ENCODE data around the gene CTNND2. TPM values are rescaled to one million over a fixed set of nuclear protein-coding genes. Genes with fewer than 3 reads are reported as not detected.

CTNND2 gene
- total RNA-seq, 4 donors from 2014 or later, result 0.18 to 14.9 (median 0.47) TPM; not detected in 1

- DNase-seq, result no peak
- TF ChIP-seq, protein P1, sequence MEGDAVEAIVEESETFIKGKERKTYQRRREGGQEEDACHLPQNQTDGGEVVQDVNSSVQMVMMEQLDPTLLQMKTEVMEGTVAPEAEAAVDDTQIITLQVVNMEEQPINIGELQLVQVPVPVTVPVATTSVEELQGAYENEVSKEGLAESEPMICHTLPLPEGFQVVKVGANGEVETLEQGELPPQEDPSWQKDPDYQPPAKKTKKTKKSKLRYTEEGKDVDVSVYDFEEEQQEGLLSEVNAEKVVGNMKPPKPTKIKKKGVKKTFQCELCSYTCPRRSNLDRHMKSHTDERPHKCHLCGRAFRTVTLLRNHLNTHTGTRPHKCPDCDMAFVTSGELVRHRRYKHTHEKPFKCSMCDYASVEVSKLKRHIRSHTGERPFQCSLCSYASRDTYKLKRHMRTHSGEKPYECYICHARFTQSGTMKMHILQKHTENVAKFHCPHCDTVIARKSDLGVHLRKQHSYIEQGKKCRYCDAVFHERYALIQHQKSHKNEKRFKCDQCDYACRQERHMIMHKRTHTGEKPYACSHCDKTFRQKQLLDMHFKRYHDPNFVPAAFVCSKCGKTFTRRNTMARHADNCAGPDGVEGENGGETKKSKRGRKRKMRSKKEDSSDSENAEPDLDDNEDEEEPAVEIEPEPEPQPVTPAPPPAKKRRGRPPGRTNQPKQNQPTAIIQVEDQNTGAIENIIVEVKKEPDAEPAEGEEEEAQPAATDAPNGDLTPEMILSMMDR (IDR thresholded peaks at IDR 0.05), result no peak
- TF ChIP-seq POLR2A (IDR thresholded peaks at IDR 0.05), result no peak
- Histone ChIP-seq H3K27ac (no peak overlapping the region), H3K27me3 (no peaks in the 10 kb centered on the region), H3K4me1 (no peaks in the 10 kb centered on the region), H3K36me3 (no peaks in the 10 kb centered on the region), H3K9me3 (peaks cover 0 to 4% (median 0%) of the 10 kb centered on the region in 4 donors), H3K4me3 (no peak overlapping the region)
Measured at GRCh38 chr5:11502783-11503182, 401.5 kb downstream of the CTNND2 start.

- no peak for DNase-seq
- H3K4me1 ChIP-seq, result no peaks in the 10 kb centered on the region
- no peak overlapping the region for H3K4me3 ChIP-seq
- H3K9me3 ChIP-seq, result peaks cover 0 to 4% (median 0%) of the 10 kb centered on the region in 4 donors
- H3K36me3 ChIP-seq, result no peaks in the 10 kb centered on the region
- H3K27ac ChIP-seq, result no peak overlapping the region
- TF ChIP-seq, protein P1 (IDR thresholded peaks at IDR 0.05), result no peak
- no peak for TF ChIP-seq POLR2A (IDR thresholded peaks at IDR 0.05)
- H3K27me3 ChIP-seq, result no peaks in the 10 kb centered on the region
Measured at GRCh38 chr5:11497651-11498050, 406.6 kb downstream of the CTNND2 start.

DNA sequence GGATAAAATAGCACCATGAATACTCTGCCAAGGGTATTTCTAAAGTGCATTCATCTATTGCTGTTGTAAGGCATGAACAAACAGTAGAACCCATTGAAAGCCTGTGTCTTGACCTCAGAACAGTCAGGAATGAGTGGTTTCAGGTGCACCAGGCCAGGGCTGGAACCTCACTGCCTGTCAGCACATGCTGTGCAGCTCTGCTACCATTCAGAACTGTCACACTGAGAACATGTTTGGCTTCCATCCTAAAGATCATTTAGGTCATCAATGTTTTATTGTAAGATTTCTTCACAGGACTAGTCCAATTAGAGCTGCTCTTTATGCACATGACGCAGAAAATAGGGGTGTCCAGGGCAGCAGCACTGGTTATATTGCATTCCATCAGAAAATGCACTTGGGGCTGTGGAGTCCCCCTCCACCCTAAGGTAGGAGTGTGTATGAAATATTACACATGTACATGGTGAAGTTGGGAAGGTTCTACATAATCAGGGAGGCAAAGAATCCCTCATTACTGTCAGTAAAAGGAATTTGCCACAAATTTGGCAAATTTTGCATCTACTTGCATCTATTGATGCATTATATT is 408.0 kb downstream of the CTNND2 start:
- no peak for TF ChIP-seq POLR2A (IDR thresholded peaks at IDR 0.05)
- TF ChIP-seq, protein P1 (IDR thresholded peaks at IDR 0.05), result no peak
- Histone ChIP-seq H3K36me3 (no peaks in the 10 kb centered on the region), H3K27me3 (no peaks in the 10 kb centered on the region), H3K4me1 (no peaks in the 10 kb centered on the region), H3K4me3 (no peak overlapping the region), H3K27ac (no peak overlapping the region), H3K9me3 (peaks cover 0 to under 1% (median 0%) of the 10 kb centered on the region in 4 donors)
- DNase-seq, result no peak

- TF ChIP-seq, protein P1 (IDR thresholded peaks at IDR 0.05), result peak in 2 of 6 experiments; percentile 11 to 13
- no peak for TF ChIP-seq POLR2A (IDR thresholded peaks at IDR 0.05)
- H3K4me3 ChIP-seq, result no peak overlapping the region
- H3K4me1 ChIP-seq, result no peaks in the 10 kb centered on the region
- no peak for DNase-seq
- H3K27me3 ChIP-seq, result no peaks in the 10 kb centered on the region
- H3K9me3 ChIP-seq, result no peaks in the 10 kb centered on the region
- H3K27ac ChIP-seq, result no peak overlapping the region
- no peaks in the 10 kb centered on the region for H3K36me3 ChIP-seq
Measured at GRCh38 chr5:11494340-11494739, 409.9 kb downstream of the CTNND2 start.

- H3K36me3 ChIP-seq, result no peaks in the 10 kb centered on the region
- H3K4me3 ChIP-seq, result no peak overlapping the region
- H3K27me3 ChIP-seq, result no peaks in the 10 kb centered on the region
- DNase-seq, result no peak
- no peak for TF ChIP-seq POLR2A (IDR thresholded peaks at IDR 0.05)
- TF ChIP-seq, protein P1 (IDR thresholded peaks at IDR 0.05), result no peak
- H3K9me3 ChIP-seq, result no peaks in the 10 kb centered on the region
- no peak overlapping the region for H3K27ac ChIP-seq
- no peaks in the 10 kb centered on the region for H3K4me1 ChIP-seq
Measured at GRCh38 chr5:11491404-11492075, 412.7 kb downstream of the CTNND2 start.

All from Peyer's patch (tissue), 4 donors.